NCI-H1092 treated with DMSO at 0.1 percent for 48 hours (cell line): ENCODE data around the gene AK2.

Experiments
- DNase-seq: peaks from one replicate; lab custom pipeline; 2025; lab: John Stamatoyannopoulos, UW

Gene AK2

DNA sequence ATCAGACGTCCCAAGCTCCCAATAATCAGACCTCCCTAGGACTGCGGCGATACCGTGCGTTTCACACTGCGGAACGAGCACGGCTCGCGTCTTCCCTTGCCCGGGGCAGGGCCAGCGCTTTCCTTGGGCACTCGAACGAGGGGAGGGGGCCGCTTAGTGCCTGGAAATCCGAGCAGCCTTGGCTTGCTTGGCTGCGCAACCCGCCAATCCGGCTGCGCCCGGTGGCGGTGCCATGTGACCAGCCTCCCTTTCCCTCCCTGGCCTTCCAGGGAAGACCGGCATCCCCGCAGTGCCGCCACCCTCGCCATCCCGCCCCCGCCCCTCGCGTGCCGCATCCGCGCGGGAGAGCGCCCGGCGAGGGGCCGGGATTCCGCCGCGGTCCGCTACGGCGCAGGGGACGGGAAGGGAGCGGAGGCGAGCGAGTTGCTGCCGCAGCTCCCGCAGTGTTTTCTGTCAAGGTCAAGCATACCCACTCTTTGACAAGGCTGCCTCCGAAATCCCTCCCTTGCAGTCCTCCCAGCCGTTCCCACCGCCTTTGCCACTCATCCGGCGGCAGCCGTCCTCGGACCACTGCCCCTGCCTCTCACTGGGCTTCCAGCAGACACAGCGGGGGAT, 63.8 kb downstream of the AK2 start:
- peak; percentile 87 for DNase-seq

- DNase-seq = no peak
These were observed 65.1 kb downstream of the AK2 start for GRCh38 chr1:32971576-32971975.

GRCh38 chr1:32971156-32971555, 65.5 kb downstream of the AK2 start:
- no peak for DNase-seq

DNA sequence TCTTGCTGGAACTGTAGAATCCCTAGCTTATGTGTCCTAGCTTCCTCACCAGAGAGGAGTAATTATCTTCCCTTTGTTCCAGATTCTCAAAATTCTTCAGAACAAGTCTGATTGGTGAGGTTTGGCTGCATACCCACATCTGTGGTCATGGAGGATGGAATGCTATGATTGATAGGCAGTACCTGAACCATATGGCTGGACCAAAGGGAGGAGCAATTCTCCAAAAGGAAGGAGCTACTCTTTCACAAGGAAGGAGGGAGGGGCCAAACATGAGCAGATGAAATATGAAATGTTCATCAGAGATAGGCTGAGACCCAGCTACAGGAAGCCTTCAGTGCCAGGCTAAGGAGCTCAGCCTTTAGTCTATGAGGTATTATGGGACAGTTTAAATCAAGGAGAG, 67.1 kb downstream of the AK2 start:
- no peak for DNase-seq

- no peak for DNase-seq
These were observed 68.7 kb downstream of the AK2 start for GRCh38 chr1:32967888-32968568.

DNA sequence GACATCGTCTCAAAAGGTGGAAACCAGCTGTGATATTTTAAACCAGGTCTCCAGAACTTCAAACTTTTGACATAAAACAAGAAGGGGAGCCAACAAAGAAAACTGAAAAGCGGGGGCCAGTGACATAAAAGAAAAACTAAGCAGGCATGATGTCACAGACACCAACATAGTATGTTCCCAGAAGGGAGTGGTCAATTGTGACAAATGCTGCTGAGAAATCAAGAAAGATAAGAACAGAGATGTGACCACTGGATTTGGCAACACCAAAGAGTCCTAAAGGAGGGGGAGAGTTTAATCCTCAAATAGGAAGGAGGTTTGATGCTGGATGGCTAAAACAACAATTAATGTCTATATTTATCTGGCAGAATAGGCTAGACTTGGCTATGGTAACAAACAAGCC, 69.8 kb downstream of the AK2 start:
- DNase-seq = no peak

DNA sequence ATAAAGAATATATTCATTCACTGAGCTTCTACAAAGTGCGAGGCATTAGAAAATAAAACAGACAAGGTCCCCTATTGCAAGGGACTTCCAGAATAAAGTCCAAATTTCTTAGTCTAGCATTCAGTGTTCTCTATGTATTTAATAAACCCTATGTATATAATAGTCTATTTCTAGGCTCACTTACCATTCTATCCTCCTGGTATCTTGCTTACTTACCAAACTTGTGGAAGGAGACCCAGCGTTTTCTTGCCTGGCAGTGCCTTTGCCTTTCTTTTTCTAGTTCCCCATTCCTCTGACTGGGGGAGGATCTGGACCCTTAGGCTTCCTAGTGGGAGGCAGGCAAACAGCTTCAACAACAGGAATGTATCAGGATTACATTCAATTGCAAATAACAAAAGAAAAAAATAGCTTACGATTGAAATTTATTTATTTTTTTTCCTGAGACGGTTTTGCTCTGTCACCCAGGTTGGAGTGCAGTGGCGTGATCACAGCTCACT, 71.4 kb downstream of the AK2 start:
- no peak for DNase-seq

GRCh38 chr1:32964461-32965250, 72.0 kb downstream of the AK2 start, which contains the start of gene RNF19B:
RNF19B (minus strand) TSS chr1:32964809; CDS start chr1:32964685, 124 bp downstream.
- DNase-seq = peak; percentile 98

- peak; percentile 57 for DNase-seq
These were observed 72.8 kb downstream of the AK2 start for GRCh38 chr1:32963746-32964460.

DNA sequence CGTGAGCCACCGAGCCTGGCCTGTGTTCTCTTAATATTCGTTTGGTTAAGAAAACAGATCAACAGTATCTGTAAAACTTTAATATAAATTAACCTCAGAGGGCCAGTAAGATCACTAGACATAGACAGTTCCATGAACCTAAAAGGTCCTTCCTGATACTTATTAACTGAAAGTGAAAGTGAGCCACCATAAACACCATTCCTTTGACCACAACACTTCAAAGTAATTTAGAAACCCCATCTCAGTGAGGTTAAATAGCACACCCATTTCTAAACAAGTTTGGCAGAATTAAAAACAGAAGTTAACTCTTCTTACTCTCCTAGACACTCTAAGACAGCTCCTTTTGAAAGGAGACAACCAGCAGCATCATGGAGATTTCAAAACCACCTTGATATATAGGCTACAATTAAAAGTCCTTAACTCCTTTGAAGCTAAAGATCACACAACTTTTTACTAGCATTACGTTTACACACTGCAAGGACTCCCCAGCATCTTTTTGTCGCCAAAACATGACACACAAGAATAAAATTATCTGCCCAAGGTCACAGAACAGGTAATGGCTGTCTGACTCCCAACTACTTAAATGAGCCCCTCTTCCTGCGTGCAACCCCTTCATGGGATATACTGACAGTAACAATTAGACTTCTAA, 74.3 kb downstream of the AK2 start:
- no peak for DNase-seq

DNA sequence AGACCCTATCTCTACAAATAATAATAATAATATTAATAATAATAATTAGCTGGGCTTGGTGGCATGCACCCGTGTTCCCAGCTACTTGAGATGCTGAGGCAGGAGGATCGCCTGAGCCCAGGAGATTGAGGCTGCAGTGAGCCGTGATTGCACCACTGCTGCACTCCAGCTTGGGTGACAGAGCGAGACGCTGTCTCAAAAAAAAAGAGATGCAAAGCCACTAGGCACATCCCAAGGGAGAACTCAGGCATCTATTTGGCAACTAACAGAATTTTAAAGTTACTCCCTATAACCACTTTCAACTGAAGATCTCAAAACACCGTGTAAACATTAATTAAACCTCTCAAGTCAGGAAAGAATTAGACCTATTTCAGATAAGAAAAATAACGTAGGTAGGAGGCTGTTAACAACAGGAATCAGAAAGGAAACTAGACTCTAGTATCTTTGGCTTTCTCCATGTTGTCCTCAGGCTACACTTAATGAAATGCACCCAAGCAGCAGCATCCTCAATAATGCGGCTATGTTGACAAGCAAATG, 75.8 kb downstream of the AK2 start:
- no peak for DNase-seq

- no peak for DNase-seq
These were observed 76.3 kb downstream of the AK2 start for GRCh38 chr1:32960342-32960741.

- DNase-seq = no peak
These were observed 77.9 kb downstream of the AK2 start for GRCh38 chr1:32958827-32959226.
